Psoas muscle (tissue), 8 donors: ENCODE measurements around the gene KRT12. TPM values are rescaled to one million over a fixed set of nuclear protein-coding genes. Genes with fewer than 3 reads are reported as not detected.

ENCODE experiments used
- ATAC-seq, 4 donors: fragments of 200-7000 bp; cut with Tn5 transposase; one replicate each; pipeline ENCODE4 v1.9.1; 2020; ENCODE audit warnings: moderate library complexity in 3 of 4, mild to moderate bottlenecking in 2 of 4
- DNase-seq, 2 donors: peaks; one replicate each; pipeline ENCODE4 v3.0.0-alpha.2; 2020
- H3K27ac ChIP-seq: fragments of 200-600 bp; one replicate; pipeline ENCODE4 v1.8.0; 2022
- H3K27me3 ChIP-seq, 3 donors: fragments of 200-600 bp in 1 of 3; one replicate each; pipeline versions ENCODE4 v1.6.1 to v1.8.0; 2013 to 2022; ENCODE audit warnings: low read length in 2 of 3, mild to moderate bottlenecking in 2 of 3, moderate library complexity in 1 of 3; ENCODE audit not compliant: insufficient read depth in 3 of 3
- H3K36me3 ChIP-seq, 2 donors: fragments of 200-600 bp in 1 of 2; one replicate each; pipeline versions ENCODE4 v1.6.1 to v1.8.0; 2013 to 2022; ENCODE audit warnings: low read depth in 1 of 2, mild to moderate bottlenecking in 1 of 2, moderate library complexity in 1 of 2; ENCODE audit not compliant: insufficient read depth in 1 of 2
- H3K4me1 ChIP-seq: fragments of 200-600 bp; one replicate; pipeline ENCODE4 v1.8.0; 2022
- H3K4me3 ChIP-seq: fragments of 200-600 bp; one replicate; pipeline ENCODE4 v1.8.0; 2022; ENCODE audit warnings: mild to moderate bottlenecking
- H3K9me3 ChIP-seq: fragments of 200-600 bp; one replicate; pipeline ENCODE4 v1.8.0; 2022
- WGBS, 3 donors: extraction: QIAGEN DNeasy Blood & Tissue Kit; methylation state at CpG; one replicate each; pipeline versions ENCODE4 v1.1.6 to v1.1.7; 2013; 5-methylcytosine and 5-hydroxymethylcytosine counted together
- intact Hi-C, 2 donors: fragments of 100-400 bp; cut with DNase I; formaldehyde crosslinking; loops; one replicate each; pipeline versions ENCODE4 v1.11.0 to v1.14.2; 2022
- polyA plus RNA-seq, 3 donors: library from polyadenylated mRNA; stranded (reverse); fragments of 200-250 nt; gene quantifications; one replicate each; pipeline ENCODE4 v1.2.3, GENCODE V29; 2013
- total RNA-seq, 4 donors: library from RNA; stranded (reverse); fragmentation: NEBNext Ultra II Directional in 2 of 4; extraction: Animal tissue kit (Norgen Biotek cat#: 25700) in 2 of 4; gene quantifications; one replicate each; pipeline versions ENCODE4 v1.2.1 to v1.2.4, GENCODE V29; 2021 to 2023
- TF ChIP-seq, protein P1 (sequence below): fragments of 200-600 bp; IDR thresholded peaks from one replicate; pipeline ENCODE4 v1.8.0; 2022; ENCODE audit warnings: antibody characterized with exemption
- donor health status: healthy with polysubstance abuse.
- donor health status: DM: no; HTN: no; CAD: no; lungs with moderate emphysema.
- donor health status: Bipolar disorder and iron deficiency.
- donor health status: healthy.
- donor health status: DM: yes; HTN: yes; CAD: no.
- donor health status: DM: no; HTN: no; CAD: no.
- donor health status: DM: no; HTN: no; CAD: no.
- donor health status: DM: yes; HTN: yes; CAD: no.

Gene KRT12
- total and polyA plus RNA-seq, 7 donors, result not detected

DNA sequence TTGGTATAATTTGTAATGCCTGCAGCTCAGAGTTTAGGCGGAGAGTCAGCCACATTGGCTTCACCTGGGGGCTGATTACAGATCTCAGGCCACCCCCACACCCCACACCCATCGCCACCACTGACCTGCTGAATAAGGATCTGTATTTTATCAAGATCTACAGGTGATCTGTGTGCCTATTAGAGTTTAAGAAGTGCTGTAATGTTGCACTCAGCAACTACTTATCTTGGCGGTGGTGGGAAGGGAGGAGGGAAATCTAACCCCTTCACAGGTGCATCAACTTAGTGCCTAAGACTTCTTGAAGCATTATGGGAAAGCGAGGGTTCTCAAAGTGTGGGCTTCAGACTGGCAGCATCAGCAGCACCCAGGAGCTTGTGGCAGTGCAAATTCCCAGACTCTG lies 35.5 kb upstream of the KRT12 start:
- H3K9me3 ChIP-seq, result no peaks in the 10 kb centered on the region
- 83 to 86% (median 86%) methylated on average over 4 of the region's 4 CpGs for WGBS, 3 donors
- H3K4me1 ChIP-seq, result no peaks in the 10 kb centered on the region
- DNase-seq (no peak), ATAC-seq (no peak)
- TF ChIP-seq, protein P1, sequence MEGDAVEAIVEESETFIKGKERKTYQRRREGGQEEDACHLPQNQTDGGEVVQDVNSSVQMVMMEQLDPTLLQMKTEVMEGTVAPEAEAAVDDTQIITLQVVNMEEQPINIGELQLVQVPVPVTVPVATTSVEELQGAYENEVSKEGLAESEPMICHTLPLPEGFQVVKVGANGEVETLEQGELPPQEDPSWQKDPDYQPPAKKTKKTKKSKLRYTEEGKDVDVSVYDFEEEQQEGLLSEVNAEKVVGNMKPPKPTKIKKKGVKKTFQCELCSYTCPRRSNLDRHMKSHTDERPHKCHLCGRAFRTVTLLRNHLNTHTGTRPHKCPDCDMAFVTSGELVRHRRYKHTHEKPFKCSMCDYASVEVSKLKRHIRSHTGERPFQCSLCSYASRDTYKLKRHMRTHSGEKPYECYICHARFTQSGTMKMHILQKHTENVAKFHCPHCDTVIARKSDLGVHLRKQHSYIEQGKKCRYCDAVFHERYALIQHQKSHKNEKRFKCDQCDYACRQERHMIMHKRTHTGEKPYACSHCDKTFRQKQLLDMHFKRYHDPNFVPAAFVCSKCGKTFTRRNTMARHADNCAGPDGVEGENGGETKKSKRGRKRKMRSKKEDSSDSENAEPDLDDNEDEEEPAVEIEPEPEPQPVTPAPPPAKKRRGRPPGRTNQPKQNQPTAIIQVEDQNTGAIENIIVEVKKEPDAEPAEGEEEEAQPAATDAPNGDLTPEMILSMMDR, result no peak
- H3K4me3 ChIP-seq, result no peak overlapping the region
- no peak overlapping the region for H3K27ac ChIP-seq
- H3K36me3 ChIP-seq, result no peaks in the 10 kb centered on the region
- intact Hi-C loops, result loop anchor here in 1 of 2 donors (10.0 kb wide), 2 partner anchors 422 to 652 kb away; no protein-coding TSS in a partner anchor
- peaks cover 0 to 29% (median 2%) of the 10 kb centered on the region in 3 donors for H3K27me3 ChIP-seq

GRCh38 chr17:40901981-40902474 lies 35.0 kb upstream of the KRT12 start:
- Histone ChIP-seq H3K4me3 (no peak overlapping the region), H3K27ac (no peak overlapping the region), H3K4me1 (no peaks in the 10 kb centered on the region), H3K36me3 (no peaks in the 10 kb centered on the region), H3K27me3 (peaks cover 0 to 29% (median 2%) of the 10 kb centered on the region in 3 donors), H3K9me3 (no peaks in the 10 kb centered on the region)
- intact Hi-C loops, result loop anchor here in 1 of 2 donors (10.0 kb wide), 2 partner anchors 423 to 653 kb away; no protein-coding TSS in a partner anchor
- TF ChIP-seq, protein P1, result no peak
- ATAC-seq (no peak), DNase-seq (no peak)
- 94% methylated on average over 1 of the region's 1 CpG for WGBS, 3 donors

GRCh38 chr17:40900809-40901356 lies 33.9 kb upstream of the KRT12 start:
- H3K27ac ChIP-seq, result no peak overlapping the region
- DNase-seq, result no peak
- ATAC-seq, result no peak
- no peaks in the 10 kb centered on the region for H3K9me3 ChIP-seq
- H3K27me3 ChIP-seq, result peaks cover 0 to 21% (median 2%) of the 10 kb centered on the region in 3 donors
- H3K36me3 ChIP-seq, result no peaks in the 10 kb centered on the region
- intact Hi-C loops, result loop anchor here in 1 of 2 donors (10.0 kb wide), 2 partner anchors 424 to 654 kb away; no protein-coding TSS in a partner anchor
- 63 to 74% (median 69%) methylated on average over 5 of the region's 5 CpGs for WGBS, 3 donors
- H3K4me3 ChIP-seq, result no peak overlapping the region
- H3K4me1 ChIP-seq, result no peaks in the 10 kb centered on the region
- TF ChIP-seq, protein P1, result no peak

GRCh38 chr17:40896916-40897455 lies 30.0 kb upstream of the KRT12 start:
- no peak for ATAC-seq
- peaks cover 0 to 20% (median 0%) of the 10 kb centered on the region in 3 donors for H3K27me3 ChIP-seq
- no peak for DNase-seq
- intact Hi-C loops, result no loop called here
- H3K4me3 ChIP-seq, result no peak overlapping the region
- H3K27ac ChIP-seq, result no peak overlapping the region
- TF ChIP-seq, protein P1, result no peak
- 68 to 75% (median 75%) methylated on average over 4 of the region's 4 CpGs for WGBS, 3 donors
- H3K4me1 ChIP-seq, result no peaks in the 10 kb centered on the region
- no peaks in the 10 kb centered on the region for H3K9me3 ChIP-seq
- no peaks in the 10 kb centered on the region for H3K36me3 ChIP-seq
